SK-N-MC (cell line): ENCODE results near the gene C1QL2.

Source experiments
- DNase-seq: peaks from one replicate; pipeline ENCODE4 v3.0.0-alpha.2; 2011; ENCODE audit warnings: low read depth, low spot score
- H3K27ac ChIP-seq: fragments of 200-600 bp; sonication (generic); 2 replicates; pipeline ENCODE4 v1.5.1; 2016; ENCODE audit warnings: mixed run types
- H3K36me3 ChIP-seq: fragments of 200-600 bp; sonication (generic); 2 replicates; pipeline ENCODE4 v1.6.1; 2017; ENCODE audit warnings: antibody characterized with exemption, low read length, mixed read lengths; ENCODE audit not compliant: insufficient read depth
- H3K4me3 ChIP-seq: fragments of 200-600 bp; sonication (generic); 2 replicates; pipeline ENCODE4 v1.5.1; 2016
- H3K9ac ChIP-seq: fragments of 200-600 bp; sonication (generic); 2 replicates; pipeline ENCODE4 v1.8.0; 2017; ENCODE audit warnings: mixed run types, mixed read lengths; ENCODE audit not compliant: insufficient read length
- H3K9me3 ChIP-seq: fragments of 200-600 bp; sonication (generic); 2 replicates; pipeline ENCODE4 v1.6.1; 2017; ENCODE audit warnings: low read depth, mild to moderate bottlenecking, antibody characterized with exemption, low read length, moderate library complexity, mixed read lengths
- EZH2 ChIP-seq: fragments of 200-600 bp; sonication (generic); IDR thresholded peaks from one replicate; pipeline ENCODE4 v1.6.1; 2017; ENCODE audit warnings: antibody characterized with exemption
- FOXP2 ChIP-seq: optimal IDR thresholded peaks from 2 replicates; pipeline ENCODE3; 2011; ENCODE audit warnings: mild to moderate bottlenecking, moderate library complexity; ENCODE audit not compliant: insufficient read depth; ENCODE audit errors: extremely low read length, control extremely low read depth
- POLR2AphosphoS5 ChIP-seq: IDR thresholded peaks from 2 replicates; pipeline ENCODE4 v1.6.1; 2012; ENCODE audit warnings: mild to moderate bottlenecking, low read depth, low read length, borderline replicate concordance

The C1QL2 gene

DNA sequence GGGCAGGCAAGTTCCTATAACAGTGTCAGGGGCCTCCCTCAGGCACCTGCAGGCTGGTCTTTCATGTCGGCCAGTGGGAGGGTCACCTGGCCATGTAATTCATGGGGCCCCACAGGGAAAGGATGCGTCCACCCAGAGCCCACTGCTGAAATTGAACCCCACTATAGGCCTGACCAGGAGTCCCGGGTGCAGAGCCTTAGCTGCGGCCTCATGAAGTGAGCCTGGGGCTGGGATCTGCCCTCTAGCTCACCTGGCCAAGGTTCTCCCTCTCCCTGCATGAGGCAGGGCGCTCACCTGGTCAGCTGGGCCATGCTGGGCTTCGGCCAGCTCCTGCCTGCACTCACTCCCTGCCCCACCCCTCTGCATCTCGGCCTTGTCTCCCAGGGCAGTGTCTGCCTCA is 41.1 kb downstream of the C1QL2 start:
- Histone ChIP-seq H3K27ac (no peak overlapping the region), H3K9ac (no peak overlapping the region), H3K9me3 (no peaks in the 10 kb centered on the region), H3K36me3 (no peaks in the 10 kb centered on the region), H3K4me3 (no peak overlapping the region)
- DNase-seq = no peak
- no peak for TF ChIP-seq FOXP2
- no peak for TF ChIP-seq EZH2
- TF ChIP-seq POLR2AphosphoS5 = no peak

DNA sequence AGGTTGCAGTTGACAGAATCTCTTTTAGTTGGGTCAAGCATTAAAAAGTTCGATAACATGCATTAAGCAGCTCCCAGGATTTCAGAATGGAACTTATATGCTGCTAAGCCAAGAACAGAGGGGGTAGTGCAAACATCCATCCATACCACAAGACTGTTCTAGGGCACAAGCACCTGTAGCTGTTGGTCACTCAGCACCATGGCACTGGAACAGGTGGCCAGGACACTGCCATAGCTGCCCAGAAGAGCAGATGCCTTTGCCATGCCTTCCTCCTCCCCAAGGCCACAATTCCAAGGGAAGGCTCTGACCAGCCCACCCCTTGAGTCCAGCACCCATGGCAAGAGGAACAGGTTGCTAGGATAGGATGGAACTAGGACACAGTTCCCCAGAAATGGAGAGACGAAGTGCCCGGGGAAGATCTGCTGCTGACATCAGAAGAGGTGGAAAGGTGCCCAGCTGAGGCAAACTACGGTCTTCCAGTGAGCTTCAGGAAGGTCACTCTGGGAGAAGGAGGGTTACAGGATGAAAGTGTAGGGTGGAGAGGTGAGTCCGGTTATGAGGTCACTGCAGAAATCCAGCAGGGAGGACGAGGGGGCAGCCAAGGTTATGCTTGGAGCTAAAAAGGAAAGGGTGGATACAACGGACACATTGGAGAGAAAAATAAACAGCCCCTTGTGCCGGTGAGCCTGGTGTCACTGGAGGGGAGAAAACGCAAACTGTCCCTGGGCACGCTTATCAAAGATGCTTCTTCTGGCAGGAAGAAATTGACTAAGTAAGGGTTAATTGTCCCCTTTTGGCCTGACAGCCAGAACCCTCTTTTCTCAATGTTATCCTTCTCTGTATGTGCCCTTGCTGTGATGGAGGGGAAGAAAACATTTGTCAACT is 41.9 kb downstream of the C1QL2 start:
- H3K9ac ChIP-seq = no peak overlapping the region
- no peaks in the 10 kb centered on the region for H3K9me3 ChIP-seq
- DNase-seq = no peak
- no peak overlapping the region for H3K4me3 ChIP-seq
- TF ChIP-seq FOXP2 (no peak), POLR2AphosphoS5 (no peak), EZH2 (no peak)
- H3K27ac ChIP-seq = no peak overlapping the region
- H3K36me3 ChIP-seq = no peaks in the 10 kb centered on the region

DNA sequence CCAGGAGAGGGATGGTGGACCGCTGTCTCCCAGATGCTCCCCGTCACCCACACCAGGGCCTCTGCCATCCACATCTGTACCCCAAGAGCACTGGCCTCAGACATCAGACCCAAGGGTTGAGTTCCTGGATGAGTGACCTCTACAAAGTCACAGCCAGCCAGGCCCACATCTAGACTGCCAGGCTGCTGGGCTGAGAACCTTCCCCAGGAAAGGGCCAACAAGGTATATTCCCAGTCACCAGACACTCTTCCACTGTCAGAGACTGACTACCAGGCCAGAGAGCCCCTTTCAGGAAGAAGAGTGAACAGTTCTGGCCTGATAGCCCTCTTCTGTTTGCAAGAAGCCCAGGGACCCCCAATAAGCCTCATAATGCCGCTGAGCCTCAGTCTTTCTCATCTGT is 44.3 kb downstream of the C1QL2 start:
- TF ChIP-seq POLR2AphosphoS5 = no peak
- TF ChIP-seq FOXP2 = no peak
- no peak for TF ChIP-seq EZH2
- Histone ChIP-seq H3K27ac (no peak overlapping the region), H3K9me3 (no peaks in the 10 kb centered on the region), H3K36me3 (no peaks in the 10 kb centered on the region), H3K4me3 (no peak overlapping the region), H3K9ac (no peak overlapping the region)
- DNase-seq = no peak

DNA sequence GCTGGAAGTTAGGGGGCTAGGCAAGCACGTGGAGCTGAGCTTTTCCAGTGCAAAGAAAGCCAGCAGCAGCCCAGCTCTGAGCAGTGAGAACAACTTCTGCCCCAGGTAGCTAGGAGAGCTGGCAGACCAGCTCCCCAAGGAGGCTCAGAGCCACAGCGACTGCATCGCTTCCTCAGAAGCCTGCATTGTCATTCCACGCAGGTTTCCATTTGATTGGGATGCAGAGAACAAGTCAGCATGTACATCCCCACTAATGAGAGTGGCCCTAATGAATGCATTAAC is 45.1 kb downstream of the C1QL2 start:
- Histone ChIP-seq H3K9ac (no peak overlapping the region), H3K9me3 (no peaks in the 10 kb centered on the region), H3K4me3 (no peak overlapping the region), H3K27ac (no peak overlapping the region), H3K36me3 (no peaks in the 10 kb centered on the region)
- DNase-seq = no peak
- no peak for TF ChIP-seq EZH2
- no peak for TF ChIP-seq POLR2AphosphoS5

DNA sequence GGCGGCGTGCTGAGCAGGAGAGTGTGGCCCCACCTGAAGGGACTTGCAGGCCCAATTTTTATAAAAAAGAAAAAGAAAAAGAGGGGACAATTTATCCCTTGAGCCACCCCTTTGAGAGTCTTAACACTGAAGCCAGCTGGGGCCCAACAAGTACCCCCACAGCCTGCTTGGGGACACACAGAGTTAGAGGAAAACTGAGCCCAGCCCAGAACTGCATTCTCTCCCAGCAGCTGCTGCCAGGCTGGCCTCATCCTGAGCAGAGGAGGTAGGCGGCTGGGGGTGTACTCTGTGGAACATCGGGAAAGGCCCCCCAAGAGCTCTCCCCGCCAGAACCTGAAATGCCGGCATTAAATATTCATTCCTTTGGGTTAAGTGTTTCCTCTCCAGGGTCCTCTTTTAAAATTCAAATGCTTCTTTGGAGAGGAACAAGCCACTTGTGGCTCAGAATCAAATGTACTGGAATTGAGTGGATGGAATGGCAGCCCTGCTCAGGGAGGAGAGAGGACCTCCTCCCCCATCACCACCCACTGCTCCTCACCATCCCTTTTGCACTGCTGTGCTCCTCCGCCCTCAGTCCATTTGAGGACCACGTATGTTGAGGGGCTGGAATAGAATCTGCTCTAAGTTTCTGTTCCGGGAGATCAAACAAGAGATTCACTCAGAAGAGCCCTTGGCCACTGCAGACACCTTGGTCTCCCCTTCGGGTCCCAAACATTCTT is 45.6 kb downstream of the C1QL2 start:
- H3K9me3 ChIP-seq = no peaks in the 10 kb centered on the region
- no peak overlapping the region for H3K27ac ChIP-seq
- no peak overlapping the region for H3K4me3 ChIP-seq
- H3K9ac ChIP-seq = no peak overlapping the region
- TF ChIP-seq POLR2AphosphoS5 = no peak
- TF ChIP-seq EZH2 = no peak
- TF ChIP-seq FOXP2 = no peak
- no peak for DNase-seq
- no peaks in the 10 kb centered on the region for H3K36me3 ChIP-seq

DNA sequence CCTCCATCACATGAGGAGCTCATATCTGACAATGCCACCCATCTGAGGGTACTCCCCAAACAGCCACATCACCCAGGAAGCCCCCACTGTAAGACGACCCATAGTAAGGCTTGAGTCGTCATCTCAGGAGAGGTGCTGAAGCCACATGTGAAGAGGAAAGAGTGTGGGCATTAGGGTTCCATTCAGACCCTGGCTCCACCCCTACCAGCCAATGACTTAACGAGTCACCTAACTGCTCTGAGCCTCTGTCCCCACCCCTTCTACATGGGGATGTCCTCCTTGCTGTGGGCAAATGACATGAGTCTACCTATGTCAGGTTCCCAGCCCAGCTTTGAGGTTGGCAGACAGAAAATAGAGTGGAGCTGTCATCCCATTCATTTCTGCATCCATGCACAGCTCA is 46.3 kb downstream of the C1QL2 start:
- H3K27ac ChIP-seq = no peak overlapping the region
- no peak overlapping the region for H3K4me3 ChIP-seq
- no peaks in the 10 kb centered on the region for H3K9me3 ChIP-seq
- no peak for DNase-seq
- H3K36me3 ChIP-seq = no peaks in the 10 kb centered on the region
- TF ChIP-seq FOXP2 (no peak), EZH2 (no peak), POLR2AphosphoS5 (no peak)
- no peak overlapping the region for H3K9ac ChIP-seq

DNA sequence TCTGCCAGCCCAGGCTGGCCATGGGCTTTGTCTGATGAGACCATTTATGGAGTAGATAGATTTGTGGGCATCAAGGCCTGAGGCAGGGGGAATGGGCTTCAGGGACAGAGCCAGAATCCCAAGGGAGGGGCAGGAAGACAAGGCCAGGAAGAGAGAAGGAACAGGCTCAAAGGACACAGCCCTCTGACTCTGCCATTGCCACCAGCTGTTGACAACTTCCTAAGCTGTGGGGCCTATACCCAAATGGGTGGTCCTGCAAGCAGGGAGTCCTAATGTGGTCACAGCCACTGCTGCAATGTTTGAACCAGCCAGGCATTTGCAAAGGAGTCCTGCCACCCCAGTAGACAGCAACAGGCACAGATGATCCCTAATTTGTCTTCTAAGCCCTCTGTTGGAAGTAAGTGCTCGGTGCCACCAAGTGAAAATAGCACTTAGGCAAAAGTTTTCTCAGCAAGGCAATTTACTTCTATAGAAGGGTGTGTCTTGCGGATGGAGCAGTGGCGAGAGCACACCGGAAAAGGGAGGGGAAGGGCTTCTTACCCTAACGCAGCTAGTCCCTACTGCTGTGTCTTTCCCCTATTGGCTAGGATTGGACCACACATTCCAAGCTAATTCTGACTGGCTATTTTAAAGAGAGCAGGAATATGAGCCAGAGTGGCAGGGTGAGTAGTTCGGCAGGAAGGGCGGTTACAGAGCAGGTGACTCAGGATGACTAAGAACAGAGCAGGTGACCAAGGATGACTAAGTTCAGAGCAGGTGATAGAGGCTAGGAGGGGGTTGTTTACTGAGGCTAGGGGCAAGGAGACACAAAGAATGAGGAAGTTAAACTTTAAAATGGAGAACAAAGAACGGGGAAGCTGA is 47.2 kb downstream of the C1QL2 start:
- no peak overlapping the region for H3K4me3 ChIP-seq
- TF ChIP-seq EZH2 (no peak), FOXP2 (no peak), POLR2AphosphoS5 (no peak)
- no peaks in the 10 kb centered on the region for H3K36me3 ChIP-seq
- DNase-seq = no peak
- no peaks in the 10 kb centered on the region for H3K9me3 ChIP-seq
- H3K27ac ChIP-seq = no peak overlapping the region
- no peak overlapping the region for H3K9ac ChIP-seq

DNA sequence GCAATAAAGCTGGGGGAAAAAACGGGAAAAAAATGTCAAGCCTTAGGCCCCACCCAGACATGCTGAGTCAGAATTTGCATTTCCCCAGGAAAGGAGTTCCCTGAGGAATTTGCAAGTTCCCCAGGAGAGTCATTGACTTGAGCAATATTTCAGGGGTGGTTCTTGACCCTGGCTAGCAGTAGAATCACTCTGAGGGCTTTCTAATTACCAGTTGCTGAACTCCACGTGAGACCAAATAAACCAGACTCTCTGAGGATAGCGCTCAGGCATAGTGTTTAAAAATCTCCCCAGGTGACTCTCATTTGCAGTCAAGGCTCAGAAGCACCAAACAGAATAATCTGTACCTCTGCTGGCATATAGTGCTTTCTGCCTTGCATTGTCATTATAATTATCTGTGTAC is 48.7 kb downstream of the C1QL2 start:
- Histone ChIP-seq H3K36me3 (no peaks in the 10 kb centered on the region), H3K4me3 (no peak overlapping the region), H3K9ac (no peak overlapping the region), H3K9me3 (no peaks in the 10 kb centered on the region), H3K27ac (no peak overlapping the region)
- TF ChIP-seq EZH2 (no peak), FOXP2 (no peak), POLR2AphosphoS5 (no peak)
- DNase-seq = no peak
